ENCODE data around the gene DDX28.

Gene DDX28

DNA sequence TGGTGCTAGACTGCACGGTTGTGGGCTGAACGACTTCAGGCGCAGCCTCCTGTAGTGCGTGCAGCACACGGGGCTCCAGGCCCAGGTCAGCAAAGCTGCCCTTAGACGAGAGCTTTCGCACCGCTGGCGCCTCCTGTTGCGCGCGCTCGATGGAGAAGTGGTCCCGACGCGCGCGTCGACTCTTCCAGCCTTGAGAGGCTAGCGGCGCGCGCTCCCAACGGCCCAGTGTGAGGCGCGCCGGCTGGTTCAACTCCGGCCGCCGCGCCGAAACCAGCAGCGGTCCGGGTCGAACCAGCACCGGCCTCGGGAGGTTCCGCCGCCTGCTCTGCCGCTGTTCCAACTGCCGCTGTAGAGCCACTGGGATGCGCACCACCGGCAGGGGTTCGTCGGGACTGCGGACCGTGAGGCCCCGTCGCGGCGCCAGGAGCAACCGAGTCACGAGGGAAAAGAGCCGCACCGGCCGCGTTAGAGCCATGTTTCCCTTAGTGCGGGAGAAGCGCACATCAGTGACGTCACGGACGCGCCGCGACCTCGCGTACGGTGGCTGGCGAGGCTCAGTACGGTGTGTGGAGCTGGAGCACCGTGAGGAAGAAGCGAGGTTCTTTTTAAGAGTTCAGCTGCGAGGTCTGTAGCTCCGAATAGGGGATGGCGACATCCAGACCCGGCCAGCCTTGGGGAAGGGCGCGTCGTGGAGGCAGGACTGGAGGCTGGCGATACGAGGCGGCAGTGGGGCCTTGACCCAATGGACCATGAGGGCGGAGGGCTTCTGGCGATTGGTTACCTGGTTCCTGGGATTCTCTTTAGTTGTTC, at the start of gene DDX28, which contains the start of gene DUS2:
Gene DDX28, minus strand, starts transcription at position 505 of the 810 bp plus-strand sequence. Its CDS starts 30 bp downstream, at position 475.
Gene DUS2, plus strand, starts transcription at position 557 of the 810 bp plus-strand sequence. CDS start 14,740 bp downstream, outside the sequence.
- peak; percentile 89 to 95 for DNase-seq (ENCODE audit: low read depth in 2 of 2)

GRCh38 chr16:68072038-68072695, 49.1 kb upstream of the DDX28 start:
- DNase-seq (ENCODE audit: low read depth in 2 of 2) = no peak

- DNase-seq (ENCODE audit: low read depth in 2 of 2) = no peak
These were observed 48.5 kb upstream of the DDX28 start for GRCh38 chr16:68071518-68071901.

- DNase-seq (ENCODE audit: low read depth in 2 of 2) = no peak
These were observed 47.9 kb upstream of the DDX28 start for GRCh38 chr16:68070806-68071517.

- DNase-seq (ENCODE audit: low read depth in 2 of 2) = no peak
These were observed 47.3 kb upstream of the DDX28 start for GRCh38 chr16:68070249-68070730.

DNA sequence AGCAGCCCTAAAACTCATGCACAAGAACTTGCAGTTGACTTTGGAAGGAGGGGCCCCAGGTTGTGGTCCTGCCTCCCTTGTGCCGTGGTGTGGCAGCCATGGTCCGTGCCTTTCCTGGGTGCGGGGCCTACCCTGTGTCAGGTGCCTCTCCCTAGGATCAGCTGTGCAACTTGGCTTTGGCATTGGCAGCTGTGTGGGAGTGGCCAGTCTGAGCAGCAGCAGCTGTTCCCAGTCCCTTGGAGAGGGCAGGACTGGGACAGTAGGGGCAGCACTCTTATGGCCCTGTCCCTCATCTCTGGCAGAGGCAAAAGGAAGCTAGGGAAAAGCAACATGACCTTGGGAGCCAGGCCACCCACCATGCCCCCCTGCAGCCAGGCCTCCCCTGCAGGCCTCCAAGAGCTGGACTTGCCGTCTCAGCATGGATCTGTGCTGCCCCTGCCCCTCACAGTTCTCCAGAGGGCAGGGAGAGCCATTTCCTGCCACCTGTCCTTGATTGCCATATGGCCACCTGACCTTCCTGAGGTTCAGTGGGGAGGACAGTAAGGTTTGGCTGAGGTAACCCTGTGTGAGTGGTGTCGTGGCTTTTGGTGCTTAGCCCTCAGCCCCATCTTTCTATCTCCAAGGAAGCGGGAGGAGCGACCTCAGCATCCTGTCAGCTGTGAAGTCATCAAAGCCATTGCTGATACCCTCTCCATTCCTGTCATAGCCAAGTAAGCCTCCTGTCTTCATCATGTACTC, 46.6 kb upstream of the DDX28 start:
- DNase-seq (ENCODE audit: low read depth in 2 of 2) = no peak

- DNase-seq (ENCODE audit: low read depth in 2 of 2) = no peak
These were observed 45.9 kb upstream of the DDX28 start for GRCh38 chr16:68068926-68069325.

- no peak for DNase-seq (ENCODE audit: low read depth in 2 of 2)
These were observed 43.7 kb upstream of the DDX28 start for GRCh38 chr16:68066763-68067162.

DNA sequence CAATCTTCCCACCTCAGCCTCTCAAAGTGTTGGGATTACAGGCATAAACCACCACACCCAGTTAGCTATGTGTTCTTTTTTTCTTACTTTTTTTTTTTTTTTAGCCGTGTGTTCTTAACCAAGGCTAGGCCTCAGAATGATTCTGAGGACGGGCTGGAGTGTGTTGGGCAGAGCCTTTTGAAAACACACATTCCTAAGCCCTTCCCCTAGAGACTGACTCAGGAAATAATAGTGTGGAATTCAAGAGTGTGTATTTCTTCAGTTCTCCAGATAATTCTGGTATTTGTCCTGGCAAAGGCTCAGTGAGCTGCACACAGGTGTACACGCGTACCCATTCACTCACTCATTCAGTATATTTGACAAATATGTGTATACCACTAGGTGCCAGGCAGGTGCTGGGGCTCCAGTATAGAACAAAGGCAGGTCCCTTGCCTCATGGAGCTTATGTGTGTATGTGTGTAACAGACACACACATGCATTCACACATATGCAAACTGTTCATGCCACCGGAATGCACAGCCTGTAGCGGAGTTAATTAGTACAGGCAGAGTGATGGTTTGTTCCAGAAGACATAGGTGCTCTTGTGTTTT, 42.8 kb upstream of the DDX28 start:
- DNase-seq (ENCODE audit: low read depth in 2 of 2) = no peak

DNA sequence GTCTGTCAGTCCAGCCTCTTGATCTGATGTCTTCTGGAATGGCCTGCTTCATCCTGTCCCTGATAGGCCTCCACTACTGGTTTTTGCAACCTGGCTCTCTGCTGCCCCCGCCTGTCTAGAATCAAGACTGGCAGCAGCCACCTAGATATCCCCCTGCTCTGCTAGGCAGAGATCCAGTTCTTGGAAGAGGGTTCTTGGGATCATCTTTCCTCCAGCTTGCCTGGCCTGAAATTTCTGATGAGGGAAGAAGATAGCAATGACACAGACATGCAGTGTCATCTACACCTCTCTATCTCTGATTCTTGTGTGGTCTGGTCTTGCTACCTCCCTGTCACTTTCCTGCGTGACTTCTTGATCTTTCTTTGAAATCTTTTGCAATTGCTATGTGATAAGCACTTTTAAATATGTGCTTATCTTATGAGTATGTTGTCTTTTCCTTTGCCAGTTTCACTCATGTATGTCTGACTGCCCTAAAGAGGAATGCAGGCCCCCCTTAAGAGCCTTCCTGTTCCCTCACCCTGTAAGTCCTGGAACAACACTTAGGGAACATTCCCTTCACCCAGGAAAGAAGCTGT, 41.8 kb upstream of the DDX28 start:
- DNase-seq (ENCODE audit: low read depth in 2 of 2) = peak; percentile 61 to 62

GRCh38 chr16:68062910-68063393, 39.9 kb upstream of the DDX28 start:
- DNase-seq (ENCODE audit: low read depth in 2 of 2) = no peak

- DNase-seq (ENCODE audit: low read depth in 2 of 2) = no peak
These were observed 38.4 kb upstream of the DDX28 start for GRCh38 chr16:68061396-68061795.

DNA sequence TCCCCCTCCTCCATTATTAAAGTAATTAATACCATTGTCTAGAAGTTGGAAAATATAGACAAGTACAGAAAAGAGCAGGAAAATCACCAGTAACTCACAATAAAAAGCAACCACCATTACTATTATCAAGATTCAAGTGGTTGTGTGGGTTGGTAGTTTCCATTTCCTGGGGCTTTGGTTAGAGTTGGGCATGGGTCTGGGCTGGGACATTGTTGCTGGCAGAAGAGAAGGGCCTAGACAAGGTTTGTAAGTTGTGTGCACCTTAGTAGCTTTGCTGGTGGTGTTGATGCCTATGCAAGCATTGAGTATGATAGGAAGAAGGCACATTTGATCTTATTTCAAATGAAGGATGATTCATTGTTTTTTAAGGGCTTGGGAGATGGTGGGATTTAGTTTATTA, 36.8 kb upstream of the DDX28 start:
- DNase-seq (ENCODE audit: low read depth in 2 of 2) = no peak

DNA sequence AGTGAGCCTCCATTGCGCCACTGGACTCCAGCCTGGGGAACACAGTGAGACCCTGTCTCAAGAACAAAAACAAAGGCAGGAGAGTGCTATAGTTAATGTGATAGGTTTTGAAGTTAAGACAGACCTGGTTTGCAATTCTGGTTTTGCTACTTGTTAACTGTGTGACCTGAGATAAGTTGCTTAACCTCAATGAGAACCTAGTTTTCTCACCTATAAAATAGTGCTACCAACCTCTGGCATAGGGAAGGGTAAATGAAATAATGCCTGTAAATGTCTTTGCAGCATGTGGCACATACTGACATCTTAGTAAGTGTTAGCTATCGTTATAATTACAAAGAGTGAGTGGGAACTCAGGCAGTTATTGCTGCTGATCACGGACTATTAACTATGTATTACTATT, 32.4 kb upstream of the DDX28 start:
- DNase-seq (ENCODE audit: low read depth in 2 of 2) = no peak

- DNase-seq (ENCODE audit: low read depth in 2 of 2) = no peak
These were observed 26.4 kb upstream of the DDX28 start for GRCh38 chr16:68049449-68049848.

GRCh38 chr16:68047987-68048386, 25.0 kb upstream of the DDX28 start:
- no peak for DNase-seq (ENCODE audit: low read depth in 2 of 2)

GRCh38 chr16:68046106-68046505, 23.1 kb upstream of the DDX28 start:
- DNase-seq (ENCODE audit: low read depth in 2 of 2) = no peak

- no peak for DNase-seq (ENCODE audit: low read depth in 2 of 2)
These were observed 18.8 kb upstream of the DDX28 start for GRCh38 chr16:68041783-68042182.

- DNase-seq (ENCODE audit: low read depth in 2 of 2) = peak; percentile 83 to 90
These were observed 17.7 kb upstream of the DDX28 start for GRCh38 chr16:68040506-68041288.

Data from stimulated activated CD4-positive, alpha-beta T cell treated with anti-CD3 and anti-CD28 coated beads, Interleukin-4, amount 100 ng/mL, for 48 hours (primary cell).